Omental fat pad (tissue), 4 donors: Measurements from ENCODE around the gene PITPNC1. TPM values are rescaled to one million over a fixed set of nuclear protein-coding genes. Genes with fewer than 3 reads are reported as not detected.
"Not testable (repeated sequence)": the region's sequence is repeated elsewhere in the genome, so short reads cannot be mapped to it uniquely, and the experiment has no call there.

ENCODE experiments used
- ATAC-seq: fragments of 150-250 bp; one replicate; pipeline ENCODE4 v1.9.1; 2016; ENCODE audit warnings: mild to moderate bottlenecking, moderate library complexity; ENCODE audit not compliant: low FRiP score
- DNase-seq: peaks from one replicate; pipeline ENCODE4 v3.0.0-alpha.2; 2019; ENCODE audit warnings: low spot score
- CTCF ChIP-seq, 3 donors: fragments of 450-650 bp; IDR thresholded peaks; one replicate each; pipeline ENCODE4 v1.5.1; 2016 to 2017; ENCODE audit warnings: antibody characterized with exemption in 3 of 3, mild to moderate bottlenecking in 3 of 3, moderate library complexity in 2 of 3
- total RNA-seq, 4 donors: library from RNA; depleted of rRNA; stranded (reverse); fragments of >200 nt; gene quantifications; one replicate each; pipeline ENCODE4 v1.1.0, GENCODE V29; 2016

Gene PITPNC1
- total RNA-seq, 4 donors from 2014 or later, result 22.6 to 53.4 (median 35.0) TPM

DNA sequence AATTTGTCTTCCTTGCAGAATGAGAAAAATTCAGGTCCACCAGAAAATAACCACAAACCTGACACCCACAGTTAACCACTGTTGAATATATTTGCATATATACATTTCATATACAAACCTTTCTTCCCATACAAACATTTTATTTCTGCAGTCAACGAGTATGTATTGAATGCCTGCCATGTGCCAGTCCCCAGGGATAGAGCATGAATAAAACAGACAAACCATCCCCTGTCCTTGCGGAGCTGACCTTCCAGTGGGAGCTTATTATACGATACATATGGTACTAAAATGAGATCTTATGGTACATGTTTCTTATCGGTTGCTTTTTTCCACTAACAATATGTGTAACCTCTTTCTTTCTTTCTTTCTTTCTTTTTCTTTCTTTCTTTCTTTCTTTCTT is 116.7 kb downstream of the PITPNC1 start:
- ATAC-seq (no peak), DNase-seq (no peak)
- no peak for TF ChIP-seq CTCF (IDR thresholded peaks at IDR 0.05)

GRCh38 chr17:67495534-67495933 is 118.5 kb downstream of the PITPNC1 start:
- ATAC-seq, DNase-seq: not testable (repeated sequence)

GRCh38 chr17:67496286-67496685 is 119.2 kb downstream of the PITPNC1 start:
- DNase-seq (no peak), ATAC-seq (peak; percentile 65)
- no peak for TF ChIP-seq CTCF (IDR thresholded peaks at IDR 0.05)

DNA sequence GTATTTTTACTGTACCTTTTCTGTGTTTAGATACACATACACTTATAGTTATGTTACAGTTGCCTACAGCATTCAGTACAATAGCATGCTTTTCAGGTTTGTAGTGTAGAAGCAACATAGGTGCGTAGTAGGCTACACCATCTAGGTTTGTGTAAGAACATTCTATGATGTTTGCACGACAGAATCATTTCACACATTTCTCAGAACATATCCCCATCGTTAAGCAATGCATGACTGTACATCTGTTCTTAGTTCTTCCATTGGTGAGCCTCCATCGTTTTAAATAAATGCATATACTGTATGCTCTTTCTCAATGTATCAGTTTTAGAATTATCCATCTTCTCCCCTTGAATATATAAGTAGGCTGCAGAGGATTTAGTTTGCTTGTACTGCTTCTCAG is 122.6 kb downstream of the PITPNC1 start:
- no peak for DNase-seq
- no peak for ATAC-seq
- no peak for TF ChIP-seq CTCF (IDR thresholded peaks at IDR 0.05)

- no peak for ATAC-seq
- no peak for DNase-seq
- no peak for TF ChIP-seq CTCF (IDR thresholded peaks at IDR 0.05)
Observed at GRCh38 chr17:67500261-67500660, 123.2 kb downstream of the PITPNC1 start.

- no peak for ATAC-seq
- TF ChIP-seq CTCF (IDR thresholded peaks at IDR 0.05), result no peak
- DNase-seq, result no peak
Observed at GRCh38 chr17:67500677-67501300, 123.7 kb downstream of the PITPNC1 start.

DNA sequence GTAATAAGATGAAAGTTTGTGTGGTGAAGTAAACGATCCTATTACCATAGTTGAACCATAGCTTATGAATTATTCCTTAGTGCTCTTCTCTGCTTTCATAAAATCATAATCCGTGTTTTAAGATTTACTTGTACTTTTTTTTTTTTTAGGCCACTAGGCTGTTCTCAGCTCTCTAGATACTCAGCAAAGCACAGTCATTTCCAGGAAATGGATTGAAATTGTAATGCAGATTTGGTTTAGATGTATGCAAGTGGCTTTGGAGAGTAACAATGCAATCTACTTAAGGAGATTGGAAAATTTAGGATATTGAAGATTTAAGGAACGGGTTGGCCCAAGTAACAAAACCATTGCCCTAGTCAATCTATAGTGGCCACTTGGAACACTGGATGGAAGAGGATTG is 125.1 kb downstream of the PITPNC1 start:
- no peak for ATAC-seq

More for the DNA sequence above, 125.1 kb downstream of the PITPNC1 start:
- DNase-seq, result no peak
- no peak for TF ChIP-seq CTCF (IDR thresholded peaks at IDR 0.05)
